ENCODE measurements around the gene MTIF3.

- TF ChIP-seq CTCF (IDR thresholded peaks at IDR 0.05 in 8 of 11, conservative IDR thresholded peaks at IDR 0.05 in 3 of 11) = no peak
- no peak for TF ChIP-seq POLR2A (IDR thresholded peaks at IDR 0.05)
- TF ChIP-seq POLR2AphosphoS5 (IDR thresholded peaks at IDR 0.05) = no peak
Observed at GRCh38 chr13:27404680-27405079, 45.7 kb downstream of the MTIF3 start.
